BE2C (cell line): ENCODE data around the gene ADSL.

Experiments used
- DNase-seq: peaks from one replicate; pipeline ENCODE4 v3.0.0-alpha.2; 2020
- H3K27me3 ChIP-seq: fragments of 250-450 bp; sonication (Bioruptor Pico); 2 replicates; pipeline ENCODE4 v1.5.1; 2020; ENCODE audit warnings: mild to moderate bottlenecking
- H3K36me3 ChIP-seq: fragments of 250-450 bp; sonication (Bioruptor Pico); 2 replicates; pipeline ENCODE4 v1.5.1; 2020; ENCODE audit warnings: mild to moderate bottlenecking
- H3K4me1 ChIP-seq: fragments of 250-450 bp; sonication (Bioruptor Pico); 2 replicates; pipeline ENCODE4 v1.5.1; 2020
- H3K4me3 ChIP-seq: 2 replicates; pipeline ENCODE4 v1.5.1; 2011; ENCODE audit warnings: low read depth, low read length
- H3K9me3 ChIP-seq: fragments of 250-450 bp; sonication (Bioruptor Pico); 2 replicates; pipeline ENCODE4 v1.5.1; 2020
- TF ChIP-seq, protein P1 (sequence below): IDR thresholded peaks from 2 replicates; pipeline ENCODE4 v1.5.1; 2012; ENCODE audit warnings: mild to moderate bottlenecking, low read depth, low read length

ADSL gene

DNA sequence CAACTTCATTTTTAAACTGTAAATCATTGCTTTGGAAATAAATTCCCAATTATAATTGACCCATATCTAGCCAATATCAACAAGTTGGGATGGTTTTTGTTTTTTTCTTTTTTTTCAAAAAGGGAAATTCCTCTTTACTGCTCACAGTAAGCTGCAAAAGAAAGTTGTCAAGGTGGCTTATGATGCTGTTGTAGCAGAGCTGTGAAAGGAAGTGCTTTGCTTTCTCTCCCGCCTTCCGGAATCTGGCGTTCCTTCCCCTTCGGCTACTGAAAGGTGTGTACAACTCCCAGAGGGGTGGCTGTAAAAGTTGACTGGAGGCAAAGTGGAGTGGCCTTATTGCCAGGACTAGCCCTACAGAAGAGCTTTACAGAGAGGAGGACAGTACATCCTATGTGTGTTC, 16.2 kb upstream of the ADSL start:
- H3K4me1 ChIP-seq, result peaks cover 12% of the 10 kb centered on the region
- H3K27me3 ChIP-seq, result no peaks in the 10 kb centered on the region
- no peaks in the 10 kb centered on the region for H3K9me3 ChIP-seq
- DNase-seq, result no peak
- H3K4me3 ChIP-seq, result no peak overlapping the region
- peaks cover 7% of the 10 kb centered on the region; the same call in 1 of the 2 replicates for H3K36me3 ChIP-seq
- TF ChIP-seq, protein P1, sequence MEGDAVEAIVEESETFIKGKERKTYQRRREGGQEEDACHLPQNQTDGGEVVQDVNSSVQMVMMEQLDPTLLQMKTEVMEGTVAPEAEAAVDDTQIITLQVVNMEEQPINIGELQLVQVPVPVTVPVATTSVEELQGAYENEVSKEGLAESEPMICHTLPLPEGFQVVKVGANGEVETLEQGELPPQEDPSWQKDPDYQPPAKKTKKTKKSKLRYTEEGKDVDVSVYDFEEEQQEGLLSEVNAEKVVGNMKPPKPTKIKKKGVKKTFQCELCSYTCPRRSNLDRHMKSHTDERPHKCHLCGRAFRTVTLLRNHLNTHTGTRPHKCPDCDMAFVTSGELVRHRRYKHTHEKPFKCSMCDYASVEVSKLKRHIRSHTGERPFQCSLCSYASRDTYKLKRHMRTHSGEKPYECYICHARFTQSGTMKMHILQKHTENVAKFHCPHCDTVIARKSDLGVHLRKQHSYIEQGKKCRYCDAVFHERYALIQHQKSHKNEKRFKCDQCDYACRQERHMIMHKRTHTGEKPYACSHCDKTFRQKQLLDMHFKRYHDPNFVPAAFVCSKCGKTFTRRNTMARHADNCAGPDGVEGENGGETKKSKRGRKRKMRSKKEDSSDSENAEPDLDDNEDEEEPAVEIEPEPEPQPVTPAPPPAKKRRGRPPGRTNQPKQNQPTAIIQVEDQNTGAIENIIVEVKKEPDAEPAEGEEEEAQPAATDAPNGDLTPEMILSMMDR, result no peak

- H3K4me1 ChIP-seq, result peaks cover 12% of the 10 kb centered on the region
- TF ChIP-seq, protein P1, result no peak
These were observed 15.7 kb upstream of the ADSL start for GRCh38 chr22:40330615-40331014.

DNA sequence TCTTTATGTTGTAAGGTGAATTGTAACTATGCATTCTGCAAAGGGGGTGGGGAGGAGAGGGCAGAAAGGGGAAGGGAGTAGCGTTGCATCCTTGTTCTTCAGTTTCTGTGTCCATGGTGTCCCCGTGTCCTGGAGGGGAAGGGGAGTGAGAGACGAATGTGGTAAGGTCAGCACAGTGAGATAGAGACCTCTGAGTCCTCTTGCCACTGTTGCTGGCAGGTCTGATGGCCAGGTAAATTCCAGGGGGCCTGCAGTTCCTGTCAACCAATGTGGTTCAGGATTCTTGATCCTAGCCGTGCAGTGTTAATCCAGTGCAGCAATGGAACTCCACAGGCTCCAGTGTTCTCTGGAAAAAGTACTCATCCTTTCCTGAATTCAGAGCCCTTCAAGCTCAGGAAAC, 14.6 kb upstream of the ADSL start:
- no peaks in the 10 kb centered on the region for H3K9me3 ChIP-seq
- no peaks in the 10 kb centered on the region for H3K36me3 ChIP-seq
- no peaks in the 10 kb centered on the region for H3K27me3 ChIP-seq
- DNase-seq, result no peak
- H3K4me1 ChIP-seq, result peaks cover 12% of the 10 kb centered on the region
- TF ChIP-seq, protein P1, result no peak
- H3K4me3 ChIP-seq, result no peak overlapping the region

More at GRCh38 chr22:40330615-40331014, 15.7 kb upstream of the ADSL start:
- no peak overlapping the region for H3K4me3 ChIP-seq
- H3K27me3 ChIP-seq, result no peaks in the 10 kb centered on the region
- H3K9me3 ChIP-seq, result no peaks in the 10 kb centered on the region
- peaks cover 2% of the 10 kb centered on the region; the same call in 1 of the 2 replicates for H3K36me3 ChIP-seq
- no peak for DNase-seq

DNA sequence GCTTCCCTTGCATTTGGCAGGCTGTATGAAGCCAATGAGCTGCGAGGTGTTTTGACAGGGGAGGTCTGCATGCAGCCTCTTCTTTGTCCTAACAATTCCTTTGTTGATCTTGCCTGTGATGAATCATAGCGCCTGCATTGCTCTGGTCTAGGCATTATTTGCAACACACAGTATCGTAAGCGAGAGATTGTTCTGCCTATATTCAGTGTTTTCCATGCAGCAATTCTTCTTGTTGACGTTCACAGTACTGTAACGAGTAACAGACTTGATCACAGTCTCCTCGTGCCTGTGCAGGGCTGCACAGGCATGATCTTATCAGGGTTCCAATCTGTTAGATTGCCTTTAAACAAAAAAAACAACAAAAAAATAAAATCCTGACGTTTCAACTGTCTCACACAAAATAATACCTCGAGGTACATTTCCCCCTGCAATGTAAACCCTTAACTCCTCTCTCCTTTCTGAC, 13.9 kb upstream of the ADSL start:
- Histone ChIP-seq H3K36me3 (no peaks in the 10 kb centered on the region), H3K9me3 (no peaks in the 10 kb centered on the region), H3K27me3 (no peaks in the 10 kb centered on the region), H3K4me1 (peaks cover 12% of the 10 kb centered on the region), H3K4me3 (no peak overlapping the region)
- DNase-seq, result no peak
- TF ChIP-seq, protein P1, result no peak

- Histone ChIP-seq H3K36me3 (no peaks in the 10 kb centered on the region), H3K4me3 (no peak overlapping the region), H3K9me3 (no peaks in the 10 kb centered on the region), H3K4me1 (peaks cover 12% of the 10 kb centered on the region), H3K27me3 (no peaks in the 10 kb centered on the region)
- TF ChIP-seq, protein P1, result no peak
- DNase-seq, result no peak
These were observed 12.2 kb upstream of the ADSL start for GRCh38 chr22:40334060-40334459.

DNA sequence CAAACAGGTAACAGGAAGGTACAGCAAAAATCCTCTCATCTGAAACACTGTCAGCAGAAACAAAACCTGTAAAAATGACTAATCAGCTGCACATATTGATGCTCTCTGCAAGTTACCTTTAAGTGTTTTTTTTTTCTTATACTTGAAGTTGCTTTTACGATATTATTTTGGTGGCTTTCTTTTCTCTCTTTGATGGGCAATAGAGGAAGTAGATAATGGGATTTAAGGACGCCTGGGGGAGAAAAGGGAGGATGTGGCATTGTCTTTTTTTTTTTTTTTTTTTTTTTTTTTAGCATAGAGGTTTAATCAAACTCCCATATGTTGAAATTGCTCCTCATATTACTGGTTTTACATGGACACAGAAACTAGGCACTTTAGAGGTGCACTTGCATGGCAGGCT, 11.4 kb upstream of the ADSL start:
- TF ChIP-seq, protein P1, result no peak

More for the DNA sequence above, 11.4 kb upstream of the ADSL start:
- H3K27me3 ChIP-seq, result no peaks in the 10 kb centered on the region
- H3K4me1 ChIP-seq, result peaks cover 12% of the 10 kb centered on the region
- H3K36me3 ChIP-seq, result no peaks in the 10 kb centered on the region
- no peaks in the 10 kb centered on the region for H3K9me3 ChIP-seq
- DNase-seq, result no peak
- no peak overlapping the region for H3K4me3 ChIP-seq
